Testis (tissue), 3 donors: ENCODE data around the gene PCSK5. TPM values are rescaled to one million over a fixed set of nuclear protein-coding genes. Genes with fewer than 3 reads are reported as not detected.

Experiments used
- DNase-seq: peaks from one replicate; pipeline ENCODE4 v3.0.0-alpha.2; 2019
- H3K27ac ChIP-seq, 2 donors: fragments of 200-600 bp; sonication (generic); one replicate each; pipeline ENCODE4 v1.5.1; 2019
- H3K27me3 ChIP-seq: fragments of 200-600 bp; sonication (generic); one replicate; pipeline ENCODE4 v1.5.1; 2019
- H3K36me3 ChIP-seq: fragments of 200-600 bp; sonication (generic); one replicate; pipeline ENCODE4 v1.5.1; 2017; ENCODE audit warnings: low read depth; ENCODE audit errors: missing control alignments
- H3K4me1 ChIP-seq: fragments of 200-600 bp; sonication (generic); one replicate; pipeline ENCODE4 v1.5.1; 2019
- H3K4me3 ChIP-seq, 2 donors: fragments of 200-600 bp; sonication (generic); one replicate each; pipeline ENCODE4 v1.5.1; 2017 to 2019
- H3K9me3 ChIP-seq: fragments of 200-600 bp; sonication (generic); one replicate; pipeline ENCODE4 v1.5.1; 2017
- CTCF ChIP-seq, 3 experiments: fragments of 450-650 bp in 2 of 3; fragments of 200-600 bp in 1 of 3; sonication (generic) in 1 of 3; IDR thresholded peaks; one replicate each; pipeline ENCODE4 v1.5.1; 2016 to 2019; ENCODE audit warnings: antibody characterized with exemption in 3 of 3, mild to moderate bottlenecking in 2 of 3, moderate library complexity in 1 of 3
- POLR2A ChIP-seq: fragments of 450-650 bp; IDR thresholded peaks from one replicate; pipeline ENCODE4 v1.6.1; 2017; ENCODE audit warnings: antibody characterized with exemption, mild to moderate bottlenecking, moderate library complexity
- WGBS, 2 donors: methylation state at CpG; one replicate each; pipeline ENCODE4 v1.1.5; 2018; 5-methylcytosine and 5-hydroxymethylcytosine counted together
- intact Hi-C: fragments of 100-400 bp; cut with DNase I; formaldehyde crosslinking; loops from one replicate; pipeline ENCODE4 v1.15.1; 2023; ENCODE audit warnings: low total_unique reads
- polyA plus RNA-seq: library from polyadenylated mRNA; stranded (reverse); fragments of 350-450 nt; fragmentation: Illumina TruSeq; extraction: RNeasy Lipid Tissue Mini Kit (QIAGEN cat#74804); gene quantifications from one replicate; pipeline ENCODE4 v1.2.3, GENCODE V29; 2014; ENCODE audit warnings: low read depth, low replicate concordance; ENCODE audit not compliant: insufficient read depth
- total RNA-seq, 2 donors: library from RNA; depleted of rRNA; stranded (reverse); fragments of >200 nt; gene quantifications; one replicate each; pipeline ENCODE4 v1.2.3, GENCODE V29; 2016

PCSK5 gene
- total and polyA plus RNA-seq, 3 donors from 2014 or later, result 9.4 to 50.6 (median 27.5) TPM

GRCh38 chr9:75918909-75919308 is 28.4 kb downstream of the PCSK5 start:
- TF ChIP-seq CTCF (IDR thresholded peaks at IDR 0.05) (no peak), POLR2A (no peak)
- Histone ChIP-seq H3K27ac (no peak overlapping the region), H3K36me3 (no peaks in the 10 kb centered on the region), H3K4me1 (no peaks in the 10 kb centered on the region), H3K9me3 (no peaks in the 10 kb centered on the region), H3K27me3 (no peaks in the 10 kb centered on the region), H3K4me3 (no peak overlapping the region)
- WGBS, 2 donors, result 66 to 72% methylated on average over 3 of the region's 3 CpGs
- DNase-seq, result no peak
- intact Hi-C loops, result no loop called here

GRCh38 chr9:75921391-75922127 is 31.1 kb downstream of the PCSK5 start:
- Histone ChIP-seq H3K4me3 (no peak overlapping the region), H3K4me1 (no peaks in the 10 kb centered on the region), H3K36me3 (no peaks in the 10 kb centered on the region), H3K9me3 (no peaks in the 10 kb centered on the region), H3K27ac (no peak overlapping the region), H3K27me3 (no peaks in the 10 kb centered on the region)
- WGBS, 2 donors, result 80 to 81% methylated on average over 5 of the region's 5 CpGs
- TF ChIP-seq POLR2A, result no peak
- no peak for TF ChIP-seq CTCF (IDR thresholded peaks at IDR 0.05)
- intact Hi-C loops, result no loop called here
- DNase-seq, result no peak

GRCh38 chr9:75926385-75926784 is 35.9 kb downstream of the PCSK5 start:
- 78% methylated on average over 2 of the region's 2 CpGs for WGBS, 2 donors
- intact Hi-C loops, result no loop called here
- H3K36me3 ChIP-seq, result no peaks in the 10 kb centered on the region
- H3K27ac ChIP-seq, result no peak overlapping the region
- peaks cover 11% of the 10 kb centered on the region for H3K4me1 ChIP-seq
- H3K9me3 ChIP-seq, result no peaks in the 10 kb centered on the region
- DNase-seq, result no peak
- TF ChIP-seq CTCF (IDR thresholded peaks at IDR 0.05) (no peak), POLR2A (no peak)
- no peak overlapping the region for H3K4me3 ChIP-seq
- H3K27me3 ChIP-seq, result no peaks in the 10 kb centered on the region

GRCh38 chr9:75927356-75927755 is 36.9 kb downstream of the PCSK5 start:
- no peak overlapping the region for H3K4me3 ChIP-seq
- no peaks in the 10 kb centered on the region for H3K27me3 ChIP-seq
- no peaks in the 10 kb centered on the region for H3K36me3 ChIP-seq
- no peak for TF ChIP-seq CTCF (IDR thresholded peaks at IDR 0.05)
- no peak for TF ChIP-seq POLR2A
- intact Hi-C loops, result no loop called here
- no peak overlapping the region for H3K27ac ChIP-seq
- WGBS, 2 donors, result 82 to 83% methylated on average over 2 of the region's 2 CpGs
- no peaks in the 10 kb centered on the region for H3K9me3 ChIP-seq
- peaks cover 11% of the 10 kb centered on the region for H3K4me1 ChIP-seq
- no peak for DNase-seq

- H3K4me3 ChIP-seq, result no peak overlapping the region
- H3K9me3 ChIP-seq, result no peaks in the 10 kb centered on the region
- H3K36me3 ChIP-seq, result no peaks in the 10 kb centered on the region
- peak overlapping the region; percentile 0 to 72 for H3K27ac ChIP-seq
- no peaks in the 10 kb centered on the region for H3K27me3 ChIP-seq
- 55 to 84% methylated on average over 4 of the region's 4 CpGs for WGBS, 2 donors
- no peak for DNase-seq
- TF ChIP-seq POLR2A, result no peak
- no peak for TF ChIP-seq CTCF (IDR thresholded peaks at IDR 0.05)
- peaks cover 16% of the 10 kb centered on the region for H3K4me1 ChIP-seq
- intact Hi-C loops, result no loop called here
Observed at GRCh38 chr9:75930190-75930589, 39.7 kb downstream of the PCSK5 start.
